ENCODE results near the gene KRTAP5-3. TPM values are rescaled to one million over a fixed set of nuclear protein-coding genes. Genes with fewer than 3 reads are reported as not detected.

Gene KRTAP5-3
- total RNA-seq, 1 experiment from 2014 or later, result not detected

DNA sequence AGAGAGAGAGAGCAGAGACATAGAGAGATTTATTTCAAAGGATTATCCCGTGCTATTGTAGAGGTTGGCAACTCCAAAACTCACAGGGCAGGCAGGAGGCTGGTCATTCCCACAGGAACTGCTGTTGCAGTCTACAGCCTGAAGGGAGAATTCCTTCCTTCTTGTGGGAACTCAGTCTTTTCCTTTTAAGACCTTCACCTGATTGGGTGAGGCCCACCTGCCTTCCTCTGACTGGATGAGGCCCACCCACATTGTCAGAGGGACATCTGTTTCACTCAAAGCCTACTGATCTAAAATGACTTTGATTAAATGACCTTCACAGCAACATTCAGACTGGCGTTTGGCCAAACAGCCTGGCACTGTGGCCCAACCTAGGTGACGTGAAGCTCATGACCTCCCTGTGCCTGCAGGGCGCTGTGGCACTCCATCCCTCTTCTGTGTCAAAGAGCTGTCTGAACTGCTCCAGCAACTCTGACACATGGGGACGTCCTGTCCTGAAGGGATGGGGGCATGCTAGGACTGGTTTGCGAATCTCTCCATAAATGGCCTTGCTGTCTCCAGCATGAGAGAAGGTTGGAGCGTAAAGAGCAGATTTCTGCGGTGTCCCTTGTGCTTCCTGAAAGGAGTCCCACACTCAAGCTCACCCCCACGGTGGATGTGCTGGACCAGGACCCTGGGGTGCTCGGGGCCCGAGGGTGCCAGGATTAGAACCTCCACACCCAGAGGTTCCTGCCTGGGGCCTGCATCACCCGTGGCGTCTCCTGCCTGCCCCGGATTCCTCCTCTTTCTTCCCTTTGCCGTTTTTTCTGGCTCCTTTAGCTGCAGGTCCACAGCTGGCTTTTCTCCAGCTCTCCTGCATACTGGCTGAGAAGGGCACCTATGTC, 42.0 kb upstream of the KRTAP5-3 start:
- no CpG with 5 or more reads among the region's 15 CpGs for WGBS (ENCODE audit: extremely low coverage, insufficient read length, low lambda C conversion rate)
- no peak overlapping the region for H2BK15ac ChIP-seq (ENCODE audit: low read depth, low read length)
- H2BK20ac ChIP-seq (ENCODE audit: low read depth, low read length, poor library complexity, severe bottlenecking), result no peak overlapping the region
- peaks cover 0 to 6% of the 10 kb centered on the region in 2 experiments; a peak in 2 of 4 replicates for H3K4me1 Mint-ChIP-seq
- no peak overlapping the region for H3K27ac Mint-ChIP-seq
- no peaks in the 10 kb centered on the region for H3K79me2 ChIP-seq (ENCODE audit: insufficient read depth, low read length)
- no peak overlapping the region for H2BK5ac ChIP-seq (ENCODE audit: insufficient read length, low read length)
- no peak overlapping the region for H3K27ac ChIP-seq (ENCODE audit: insufficient read length, low read depth, low read length)
- no peaks in the 10 kb centered on the region; the same call in 1 of the 2 replicates for H3K27me3 ChIP-seq (ENCODE audit: insufficient read depth, low read length)
- no peaks in the 10 kb centered on the region for H3K23me2 ChIP-seq (ENCODE audit: insufficient read length, low read depth, low read length, poor library complexity, severe bottlenecking)
- H4K5ac ChIP-seq (ENCODE audit: insufficient read length, low read depth, low read length), result no peak overlapping the region
- DNase-seq, result no peak
- H3K56ac ChIP-seq (ENCODE audit: insufficient read length, low read depth, low read length), result no peak overlapping the region
- no peak overlapping the region for H2BK120ac ChIP-seq (ENCODE audit: low read depth, low read length, poor library complexity, severe bottlenecking)
- no peaks in the 10 kb centered on the region for H3K4me1 ChIP-seq (ENCODE audit: insufficient read depth, low read length)
- H3K23ac ChIP-seq (ENCODE audit: insufficient read length, low read depth, low read length), result no peak overlapping the region
- H3K36me3 Mint-ChIP-seq (ENCODE audit: insufficient read depth in 1 of 3, low read depth in 3 of 3), result no peaks in the 10 kb centered on the region
- H3K4me3 Mint-ChIP-seq, result no peak overlapping the region
- H3K4ac ChIP-seq (ENCODE audit: low read depth, low read length), result no peak overlapping the region
- H4K8ac ChIP-seq (replicated peaks; ENCODE audit: insufficient read length, low read depth, low read length), result no peak overlapping the region
- H2AFZ ChIP-seq (ENCODE audit: low read length), result no peak overlapping the region
- H3K27me3 Mint-ChIP-seq (ENCODE audit: low read depth), result peaks cover 52% of the 10 kb centered on the region
- TF ChIP-seq, protein P1, sequence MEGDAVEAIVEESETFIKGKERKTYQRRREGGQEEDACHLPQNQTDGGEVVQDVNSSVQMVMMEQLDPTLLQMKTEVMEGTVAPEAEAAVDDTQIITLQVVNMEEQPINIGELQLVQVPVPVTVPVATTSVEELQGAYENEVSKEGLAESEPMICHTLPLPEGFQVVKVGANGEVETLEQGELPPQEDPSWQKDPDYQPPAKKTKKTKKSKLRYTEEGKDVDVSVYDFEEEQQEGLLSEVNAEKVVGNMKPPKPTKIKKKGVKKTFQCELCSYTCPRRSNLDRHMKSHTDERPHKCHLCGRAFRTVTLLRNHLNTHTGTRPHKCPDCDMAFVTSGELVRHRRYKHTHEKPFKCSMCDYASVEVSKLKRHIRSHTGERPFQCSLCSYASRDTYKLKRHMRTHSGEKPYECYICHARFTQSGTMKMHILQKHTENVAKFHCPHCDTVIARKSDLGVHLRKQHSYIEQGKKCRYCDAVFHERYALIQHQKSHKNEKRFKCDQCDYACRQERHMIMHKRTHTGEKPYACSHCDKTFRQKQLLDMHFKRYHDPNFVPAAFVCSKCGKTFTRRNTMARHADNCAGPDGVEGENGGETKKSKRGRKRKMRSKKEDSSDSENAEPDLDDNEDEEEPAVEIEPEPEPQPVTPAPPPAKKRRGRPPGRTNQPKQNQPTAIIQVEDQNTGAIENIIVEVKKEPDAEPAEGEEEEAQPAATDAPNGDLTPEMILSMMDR (conservative IDR thresholded peaks at IDR 0.05), result peak; percentile 24; the same call in 1 of the 3 replicates
- H3K9ac ChIP-seq (ENCODE audit: extremely low read depth, insufficient read length, low read length), result no peak overlapping the region
- H3K14ac ChIP-seq (ENCODE audit: insufficient read depth, low read length), result no peak overlapping the region
- H3K4me2 ChIP-seq (ENCODE audit: insufficient read depth, insufficient read length, low read length), result no peak overlapping the region
- H3K9me3 Mint-ChIP-seq, result peaks cover 0 to 4% of the 10 kb centered on the region in 2 experiments; a peak in 1 of 5 replicates
- no peak overlapping the region for H3K18ac ChIP-seq (ENCODE audit: insufficient read length, low read depth, low read length)
- H3K9me3 ChIP-seq (ENCODE audit: control insufficient read depth, low read depth, low read length), result no peaks in the 10 kb centered on the region
- no peak overlapping the region for H2BK12ac ChIP-seq (ENCODE audit: insufficient read length, low read depth, low read length)
- no peak overlapping the region for H4K91ac ChIP-seq (ENCODE audit: insufficient read length, low read depth, low read length)
- no peak overlapping the region for H3T11ph ChIP-seq (ENCODE audit: low read length)
- H2AK5ac ChIP-seq (ENCODE audit: insufficient read length, low read length), result no peak overlapping the region
- no peaks in the 10 kb centered on the region for H3K79me1 ChIP-seq (ENCODE audit: insufficient read depth, low read depth, low read length, poor library complexity, severe bottlenecking)
- no peaks in the 10 kb centered on the region for H4K20me1 ChIP-seq (ENCODE audit: control insufficient read depth, insufficient read depth, insufficient read length)
